ENCODE results near the gene PTPRD. TPM values are rescaled to one million over a fixed set of nuclear protein-coding genes. Genes with fewer than 3 reads are reported as not detected.

The PTPRD gene
- total and polyA plus RNA-seq, 2 experiments from 2014 or later = 11.5 to 58.0 TPM

DNA sequence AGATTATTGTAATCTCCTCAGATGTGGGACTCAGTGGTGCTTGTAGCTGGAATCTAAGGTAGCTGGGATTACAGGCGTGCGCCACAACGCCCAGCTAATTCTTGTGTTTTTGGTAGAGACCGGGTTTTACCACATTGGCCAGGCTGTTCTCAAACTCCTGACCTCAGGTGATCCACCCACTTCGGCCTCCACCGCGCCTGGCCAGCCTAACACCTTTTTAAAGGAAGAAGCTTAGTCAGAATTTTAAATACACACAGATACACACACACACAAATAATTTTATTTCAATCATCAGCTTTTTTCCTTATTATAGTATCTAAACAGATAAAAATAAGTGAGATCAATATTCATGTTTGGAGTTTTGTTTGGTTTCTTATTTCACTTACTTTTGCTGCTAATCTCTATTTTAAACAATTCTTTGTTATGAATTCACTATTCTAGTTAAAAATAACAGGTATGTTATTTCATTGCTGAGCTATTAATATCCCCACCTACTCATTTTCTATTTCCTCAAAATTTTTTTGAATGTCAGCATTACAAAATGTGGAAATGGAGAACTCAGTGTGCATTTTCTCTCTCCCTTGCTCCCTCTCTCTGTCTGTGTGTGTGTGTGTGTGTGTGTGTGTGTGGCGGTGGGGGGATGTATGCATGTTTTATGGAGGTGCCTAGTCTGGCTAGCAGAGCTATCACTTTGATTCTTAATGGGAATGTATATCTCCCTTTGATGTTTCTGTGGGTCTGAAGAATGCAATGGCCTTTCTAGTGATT is 1852.6 kb downstream of the PTPRD start (continued):
- TF ChIP-seq, protein P1, sequence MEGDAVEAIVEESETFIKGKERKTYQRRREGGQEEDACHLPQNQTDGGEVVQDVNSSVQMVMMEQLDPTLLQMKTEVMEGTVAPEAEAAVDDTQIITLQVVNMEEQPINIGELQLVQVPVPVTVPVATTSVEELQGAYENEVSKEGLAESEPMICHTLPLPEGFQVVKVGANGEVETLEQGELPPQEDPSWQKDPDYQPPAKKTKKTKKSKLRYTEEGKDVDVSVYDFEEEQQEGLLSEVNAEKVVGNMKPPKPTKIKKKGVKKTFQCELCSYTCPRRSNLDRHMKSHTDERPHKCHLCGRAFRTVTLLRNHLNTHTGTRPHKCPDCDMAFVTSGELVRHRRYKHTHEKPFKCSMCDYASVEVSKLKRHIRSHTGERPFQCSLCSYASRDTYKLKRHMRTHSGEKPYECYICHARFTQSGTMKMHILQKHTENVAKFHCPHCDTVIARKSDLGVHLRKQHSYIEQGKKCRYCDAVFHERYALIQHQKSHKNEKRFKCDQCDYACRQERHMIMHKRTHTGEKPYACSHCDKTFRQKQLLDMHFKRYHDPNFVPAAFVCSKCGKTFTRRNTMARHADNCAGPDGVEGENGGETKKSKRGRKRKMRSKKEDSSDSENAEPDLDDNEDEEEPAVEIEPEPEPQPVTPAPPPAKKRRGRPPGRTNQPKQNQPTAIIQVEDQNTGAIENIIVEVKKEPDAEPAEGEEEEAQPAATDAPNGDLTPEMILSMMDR (conservative IDR thresholded peaks at IDR 0.05; ENCODE audit: low read depth in 2 of 2) = no peak
- TF ChIP-seq POLR2AphosphoS5 (IDR thresholded peaks at IDR 0.05; ENCODE audit: low read depth) = no peak
- TF ChIP-seq, protein P2, sequence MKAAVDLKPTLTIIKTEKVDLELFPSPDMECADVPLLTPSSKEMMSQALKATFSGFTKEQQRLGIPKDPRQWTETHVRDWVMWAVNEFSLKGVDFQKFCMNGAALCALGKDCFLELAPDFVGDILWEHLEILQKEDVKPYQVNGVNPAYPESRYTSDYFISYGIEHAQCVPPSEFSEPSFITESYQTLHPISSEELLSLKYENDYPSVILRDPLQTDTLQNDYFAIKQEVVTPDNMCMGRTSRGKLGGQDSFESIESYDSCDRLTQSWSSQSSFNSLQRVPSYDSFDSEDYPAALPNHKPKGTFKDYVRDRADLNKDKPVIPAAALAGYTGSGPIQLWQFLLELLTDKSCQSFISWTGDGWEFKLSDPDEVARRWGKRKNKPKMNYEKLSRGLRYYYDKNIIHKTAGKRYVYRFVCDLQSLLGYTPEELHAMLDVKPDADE (IDR thresholded peaks at IDR 0.05) = no peak
- no peak for TF ChIP-seq NANOG (IDR thresholded peaks at IDR 0.05; ENCODE audit: borderline replicate concordance)
- TF ChIP-seq JUNB (IDR thresholded peaks at IDR 0.05; ENCODE audit: unreplicated experiment) = no peak
- no peak for TF ChIP-seq ZNF331 (CRISPR knock-in tag; IDR thresholded peaks at IDR 0.05; ENCODE audit: low read depth)
- no peak for TF ChIP-seq STAT1 (IDR thresholded peaks at IDR 0.05; ENCODE audit: unreplicated experiment)

- H3K27ac Mint-ChIP-seq = no peak overlapping the region
- peaks cover 2% of the 10 kb centered on the region for H3K27me3 Mint-ChIP-seq (ENCODE audit: insufficient read depth, low read depth, poor library complexity)
- Histone ChIP-seq H2AFZ (no peak overlapping the region), H3K4me1 (ENCODE audit: insufficient read depth) (no peaks in the 10 kb centered on the region), H3K79me2 (replicated peaks; ENCODE audit: insufficient read depth) (peaks cover 9% of the 10 kb centered on the region; the same call in 1 of the 2 replicates), H3K27me3 (ENCODE audit: insufficient read depth) (no peaks in the 10 kb centered on the region), H4K20me1 (replicated peaks; ENCODE audit: insufficient read depth) (no peaks in the 10 kb centered on the region), H3K27ac (ENCODE audit: low read depth) (no peak overlapping the region), H3K4me2 (no peak overlapping the region), H3K36me3 (ENCODE audit: insufficient read depth) (no peaks in the 10 kb centered on the region), H3K9me2 (ENCODE audit: insufficient read depth) (no peaks in the 10 kb centered on the region), H3K4me3 (no peak overlapping the region), H3F3A (replicated peaks; ENCODE audit: low read depth) (no peaks in the 10 kb centered on the region)
- H3K4me1 Mint-ChIP-seq = peaks cover 12% of the 10 kb centered on the region; the same call in 2 of the 3 replicates
- H3K36me3 Mint-ChIP-seq (ENCODE audit: low read depth) = peaks cover 3% of the 10 kb centered on the region; the same call in 2 of the 3 replicates
- H3K9me3 Mint-ChIP-seq = peaks cover 2% of the 10 kb centered on the region; the same call in 1 of the 3 replicates
- H3K4me3 Mint-ChIP-seq = no peak overlapping the region
- ATAC-seq = no peak
- DNase-seq (ENCODE audit: low spot score) = no peak
- TF ChIP-seq JUNB (IDR thresholded peaks at IDR 0.05; ENCODE audit: unreplicated experiment) (no peak), CREB1 (CRISPR knock-in tag; IDR thresholded peaks at IDR 0.05; ENCODE audit: low read depth) (no peak), ZNF462 (CRISPR knock-in tag; IDR thresholded peaks at IDR 0.05) (no peak)
- TF ChIP-seq, protein P2 (IDR thresholded peaks at IDR 0.05) = no peak
These were observed 1854.9 kb downstream of the PTPRD start for GRCh38 chr9:8757881-8758280.
